ENCODE data around the gene TAGLN3. TPM values are rescaled to one million over a fixed set of nuclear protein-coding genes. Genes with fewer than 3 reads are reported as not detected.
A peak's percentile ranks its signal among the peaks of the same experiment; 100 is the strongest.

The TAGLN3 gene
- total and polyA plus RNA-seq, 7 donors: 4.3 to 17.8 (median 16.1) TPM; not detected in 2

DNA sequence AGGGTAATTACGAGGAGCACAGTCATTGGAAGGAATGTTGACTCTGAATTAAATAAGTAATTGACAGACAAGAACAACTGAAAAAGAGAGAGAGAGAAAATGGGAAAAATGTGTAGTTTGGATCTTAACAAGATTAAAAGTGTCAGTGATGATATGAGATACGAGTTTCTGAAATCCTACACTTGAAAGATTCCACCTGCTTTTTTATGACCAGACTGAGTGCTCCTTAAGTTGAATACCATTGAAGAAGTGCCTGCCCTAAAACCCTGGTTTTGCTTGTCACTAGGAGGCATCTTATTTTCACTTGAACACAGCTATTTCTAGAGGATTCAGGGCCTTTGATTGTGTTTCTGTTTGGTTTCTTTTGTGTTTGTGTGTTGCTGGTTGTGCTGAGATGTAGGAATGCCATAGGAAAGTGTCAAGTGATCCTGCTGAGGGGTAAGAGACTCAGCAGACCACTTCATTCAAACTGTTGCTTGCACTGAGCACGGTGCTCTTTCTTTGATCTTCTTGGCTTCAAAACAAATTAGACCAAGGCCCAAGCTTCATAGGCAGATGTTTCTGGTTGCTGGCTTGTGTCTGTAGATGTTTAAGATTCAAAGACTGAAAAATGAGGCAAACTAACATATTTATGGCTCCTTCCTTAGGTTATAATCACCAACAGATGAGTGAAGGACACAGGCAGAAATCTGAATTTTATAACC is 37.1 kb upstream of the TAGLN3 start:
- Histone ChIP-seq H3K9me3 (no peaks in the 10 kb centered on the region), H3K4me3 (no peak overlapping the region), H3K36me3 (peaks cover 0 to 51% (median 7%) of the 10 kb centered on the region in 4 donors), H3K27ac (peak overlapping the region in 1 of 4 donors; percentile 39), H3K27me3 (no peaks in the 10 kb centered on the region), H3K4me1 (peaks cover 0 to 20% (median 10%) of the 10 kb centered on the region in 4 donors)
- WGBS, 2 donors: 66 to 83% methylated on average over 3 of the region's 3 CpGs
- intact Hi-C loops (cut with DNase I): no loop called here
- DNase-seq: no peak
- TF ChIP-seq POLR2AphosphoS5 (IDR thresholded peaks at IDR 0.05) (no peak), CTCF (IDR thresholded peaks at IDR 0.05) (no peak), POLR2A (IDR thresholded peaks at IDR 0.05) (no peak), EP300 (IDR thresholded peaks at IDR 0.05) (no peak)

DNA sequence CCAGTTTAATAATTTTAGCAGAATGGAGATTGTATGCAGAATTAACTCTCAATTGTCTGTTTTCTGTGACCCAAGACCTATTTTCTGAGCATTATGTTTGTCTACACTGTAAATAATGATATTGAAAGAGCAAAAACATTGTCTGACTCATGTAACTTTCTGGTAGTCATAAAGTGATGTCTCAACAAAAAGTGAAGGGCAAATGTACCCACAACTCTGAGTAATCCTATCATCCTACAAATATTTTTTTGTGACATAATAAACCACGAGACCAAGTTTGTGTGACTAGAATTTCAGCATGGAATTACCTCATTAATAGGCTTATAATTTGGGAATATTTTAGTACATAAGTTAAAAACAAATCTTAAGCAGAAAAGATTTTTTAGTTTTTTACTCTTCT is 35.3 kb upstream of the TAGLN3 start:
- no peaks in the 10 kb centered on the region for H3K27me3 ChIP-seq
- intact Hi-C loops (cut with DNase I): no loop called here
- H3K4me3 ChIP-seq: no peak overlapping the region
- no peaks in the 10 kb centered on the region for H3K9me3 ChIP-seq
- H3K27ac ChIP-seq: peak overlapping the region in 1 of 4 donors; percentile 5
- H3K36me3 ChIP-seq: peaks cover 0 to 52% (median 7%) of the 10 kb centered on the region in 4 donors
- TF ChIP-seq CTCF (IDR thresholded peaks at IDR 0.05) (no peak), POLR2A (IDR thresholded peaks at IDR 0.05) (no peak), POLR2AphosphoS5 (IDR thresholded peaks at IDR 0.05) (no peak), EP300 (IDR thresholded peaks at IDR 0.05) (no peak)
- DNase-seq: no peak
- H3K4me1 ChIP-seq: peaks cover 0 to 37% (median 21%) of the 10 kb centered on the region in 4 donors
- whole genome bisulfite sequencing, 2 donors: 69 to 76% methylated on average over 1 of the region's 1 CpG

DNA sequence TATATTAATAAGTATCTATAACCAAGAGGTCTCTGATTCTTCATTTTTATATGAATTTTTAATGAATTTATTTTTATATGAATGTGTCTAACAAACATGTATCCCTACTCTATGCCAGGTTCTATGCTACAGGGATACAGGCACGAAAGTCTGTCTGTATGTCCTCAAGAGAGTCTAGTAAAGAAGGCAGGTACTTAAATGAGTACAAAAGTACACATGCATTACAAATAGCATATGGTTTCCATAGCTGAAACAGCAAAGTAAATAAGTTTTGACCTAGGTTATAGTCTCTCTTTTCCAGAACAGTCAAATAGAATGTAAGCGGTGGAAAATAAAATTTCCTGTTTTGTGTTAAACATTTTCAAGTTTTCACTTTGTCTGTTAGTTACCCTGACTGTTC is 33.2 kb upstream of the TAGLN3 start:
- H3K27ac ChIP-seq: peak overlapping the region in 1 of 4 donors; percentile 31
- DNase-seq: no peak
- no peaks in the 10 kb centered on the region for H3K9me3 ChIP-seq
- peaks cover 0 to 43% (median 27%) of the 10 kb centered on the region in 4 donors for H3K4me1 ChIP-seq
- intact Hi-C loops (cut with DNase I): no loop called here
- TF ChIP-seq POLR2A (IDR thresholded peaks at IDR 0.05) (no peak), CTCF (IDR thresholded peaks at IDR 0.05) (no peak), EP300 (IDR thresholded peaks at IDR 0.05) (no peak), POLR2AphosphoS5 (IDR thresholded peaks at IDR 0.05) (no peak)
- WGBS, 2 donors: 76 to 82% methylated on average over 2 of the region's 2 CpGs
- no peaks in the 10 kb centered on the region for H3K27me3 ChIP-seq
- H3K4me3 ChIP-seq: no peak overlapping the region
- H3K36me3 ChIP-seq: peaks cover 0 to 69% (median 7%) of the 10 kb centered on the region in 4 donors

DNA sequence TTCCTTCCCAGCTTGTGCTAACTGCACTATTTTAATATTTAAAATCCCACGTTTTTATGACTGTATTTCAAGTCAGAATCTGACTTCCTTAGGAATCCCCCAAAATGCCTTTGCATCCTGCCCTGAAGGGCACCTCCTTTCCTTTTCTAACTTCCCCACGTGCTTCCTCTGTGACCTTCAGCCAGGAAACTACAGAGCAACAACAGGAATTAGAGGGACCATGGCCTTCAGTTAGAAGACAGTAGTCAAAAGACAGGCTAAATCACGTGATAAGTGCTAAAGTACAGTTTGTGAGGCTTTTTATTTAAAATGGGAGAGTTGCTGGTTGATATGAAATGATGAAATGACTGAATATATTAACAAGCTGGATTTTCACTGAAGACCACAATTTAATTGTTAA is 31.7 kb upstream of the TAGLN3 start:
- Histone ChIP-seq H3K27ac (peak overlapping the region; percentile 44 to 54 (median 51)), H3K9me3 (no peaks in the 10 kb centered on the region), H3K27me3 (no peaks in the 10 kb centered on the region), H3K4me3 (no peak overlapping the region), H3K4me1 (peaks cover 0 to 36% (median 19%) of the 10 kb centered on the region in 4 donors), H3K36me3 (peaks cover 0 to 75% (median 6%) of the 10 kb centered on the region in 4 donors)
- intact Hi-C loops (cut with DNase I): loop anchor here (1.0 to 2.0 kb wide), 2 partner anchors 104 to 250 kb away; no protein-coding TSS in a partner anchor
- WGBS, 2 donors: 23 to 42% methylated on average over 3 of the region's 3 CpGs
- DNase-seq: no peak
- TF ChIP-seq EP300 (IDR thresholded peaks at IDR 0.05) (no peak), POLR2AphosphoS5 (IDR thresholded peaks at IDR 0.05) (no peak), POLR2A (IDR thresholded peaks at IDR 0.05) (no peak), CTCF (IDR thresholded peaks at IDR 0.05) (no peak)

All from sigmoid colon (tissue), 7 donors.